GM21360 (cell line): Measurements from ENCODE around the gene ACTR1A.
"Not testable (repeated sequence)": the region's sequence is repeated elsewhere in the genome, so short reads cannot be mapped to it uniquely, and the experiment has no call there.

Experiments used
- ATAC-seq: cut with Tn5 transposase; IDR thresholded peaks from one replicate; pipeline ENCODE4 v1.9.1; 2021; ENCODE audit warnings: mild to moderate bottlenecking, moderate library complexity; ENCODE audit not compliant: unreplicated experiment

Gene ACTR1A

DNA sequence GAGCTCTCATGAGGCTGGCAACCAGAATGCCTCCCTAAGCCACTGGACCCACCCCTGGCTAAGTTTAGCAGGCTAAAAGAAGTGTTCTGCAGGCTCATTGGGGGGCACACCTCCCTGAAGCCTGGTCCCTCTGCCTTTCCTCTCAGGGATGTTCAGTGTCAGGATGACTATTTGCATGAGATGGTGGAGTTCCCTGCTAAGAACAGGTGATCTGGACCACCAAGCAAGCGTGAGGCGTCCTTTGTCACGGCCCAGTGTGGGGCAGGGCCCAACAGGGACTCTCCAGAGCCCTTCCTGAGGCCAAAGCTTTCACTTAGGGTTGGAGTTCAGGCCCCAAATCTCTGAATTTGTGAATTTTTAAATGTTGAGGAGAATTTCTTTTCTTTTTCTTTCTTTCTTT, 13.2 kb upstream of the ACTR1A start:
- ATAC-seq: no peak

DNA sequence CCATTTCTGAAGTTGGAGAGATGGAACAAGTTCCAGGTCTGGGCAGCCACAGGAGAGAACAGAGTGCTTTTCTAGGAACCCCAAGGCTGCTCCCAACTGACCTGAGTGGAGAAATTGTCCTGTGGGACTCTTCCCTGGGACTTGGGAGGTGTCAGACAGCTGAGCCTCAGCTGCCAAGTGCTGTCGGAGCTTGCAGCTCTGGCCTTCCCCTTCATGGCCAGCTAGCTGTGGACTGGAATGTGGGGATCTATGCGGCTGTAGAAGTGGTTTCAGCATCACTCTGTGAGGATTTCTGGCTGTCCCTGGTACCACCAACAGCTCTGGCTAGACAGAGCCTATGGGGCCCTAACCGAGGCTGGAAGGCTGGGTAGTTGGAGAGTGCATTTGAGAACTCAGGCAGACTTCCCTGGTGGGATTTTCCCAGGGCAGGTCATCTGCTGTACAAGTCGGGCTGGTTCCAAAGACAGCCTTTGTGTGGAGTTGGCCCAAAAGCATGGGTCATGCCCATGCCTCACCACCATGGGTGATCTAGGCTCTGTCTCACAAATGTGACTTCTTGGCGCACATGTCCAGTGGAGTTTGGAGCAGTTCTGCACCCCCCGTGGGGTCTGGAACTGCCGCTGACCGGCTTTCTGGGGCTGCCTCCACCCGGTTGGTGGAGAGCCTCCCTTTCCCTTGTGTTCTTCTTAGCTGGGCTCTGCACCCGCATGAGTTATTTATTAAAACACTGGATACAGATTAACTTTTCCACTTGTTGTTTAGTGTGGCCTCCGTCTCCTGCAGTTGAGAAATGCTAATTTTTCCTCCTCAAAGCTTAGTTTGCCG, 12.2 kb upstream of the ACTR1A start:
- ATAC-seq: no peak

DNA sequence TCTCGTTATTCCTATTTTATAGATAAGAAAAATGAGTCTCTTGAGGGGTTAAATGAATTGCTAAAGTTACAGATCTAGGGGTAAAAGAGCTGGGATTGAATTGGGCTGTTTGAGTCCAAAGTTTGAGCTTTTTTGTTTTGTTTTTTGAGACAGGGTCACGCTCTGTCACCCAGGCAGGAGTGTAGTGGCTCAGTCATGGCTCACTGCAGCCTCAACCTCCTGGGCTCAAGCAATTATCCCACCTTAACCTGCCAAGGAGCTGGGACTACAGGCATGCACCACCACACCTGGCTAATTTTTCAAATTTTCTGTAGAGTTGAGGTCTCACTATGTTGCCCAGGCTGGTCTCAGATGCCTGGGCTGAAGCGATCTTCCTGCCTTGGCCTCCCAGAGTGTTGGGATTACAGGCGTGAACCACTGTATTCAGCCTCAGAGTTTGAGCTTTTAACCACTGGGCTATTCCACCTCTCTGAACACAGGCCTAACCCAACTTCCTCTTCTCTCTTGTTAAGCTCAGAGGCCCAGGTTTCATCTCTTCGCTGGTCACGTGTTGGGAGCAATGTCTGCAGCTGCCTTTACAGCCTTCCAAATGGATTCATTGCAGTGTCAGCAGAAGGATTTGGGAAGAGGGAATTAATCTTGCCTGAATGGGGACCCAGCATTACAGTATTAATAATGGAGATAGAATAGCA, 9.2 kb upstream of the ACTR1A start:
- ATAC-seq: peak; percentile 71

DNA sequence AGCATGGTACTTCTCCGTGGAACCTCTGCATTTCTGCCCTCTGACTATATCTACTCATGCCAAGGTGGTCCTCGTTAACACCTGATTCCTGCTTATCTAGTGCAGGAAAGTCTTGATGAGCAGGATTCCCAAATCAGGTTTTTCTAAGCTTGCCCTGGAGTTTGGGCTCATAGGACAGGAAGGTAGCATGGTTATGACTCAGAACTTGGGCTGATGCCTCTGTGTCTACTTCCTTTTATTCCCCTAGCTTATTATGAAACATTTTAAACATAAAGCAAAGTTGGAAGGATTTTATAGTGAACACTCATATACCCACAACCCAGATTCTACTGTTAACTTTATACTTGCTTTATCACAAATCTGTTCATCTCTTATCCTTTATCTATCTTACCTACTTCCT, 6.9 kb upstream of the ACTR1A start:
- no peak for ATAC-seq

DNA sequence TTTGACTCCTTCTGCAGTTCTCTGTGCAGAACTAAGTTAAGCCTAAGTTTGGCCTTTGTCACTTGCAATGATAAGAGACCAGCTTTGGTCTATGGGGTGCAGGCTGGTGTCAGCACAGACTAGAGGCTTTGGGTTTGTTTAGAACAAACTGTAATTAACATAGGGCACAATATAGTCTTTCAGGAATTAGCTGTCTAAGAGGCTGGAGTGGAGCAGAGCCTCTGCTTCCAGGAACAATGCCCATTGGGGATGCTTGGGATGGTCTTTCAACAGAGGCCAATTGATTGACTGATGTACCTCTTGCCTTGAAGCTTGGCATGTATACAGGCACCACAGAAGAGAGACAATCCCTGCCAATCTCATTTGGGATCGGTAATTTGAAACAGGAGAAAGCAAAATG, 6.0 kb upstream of the ACTR1A start:
- ATAC-seq: no peak

DNA sequence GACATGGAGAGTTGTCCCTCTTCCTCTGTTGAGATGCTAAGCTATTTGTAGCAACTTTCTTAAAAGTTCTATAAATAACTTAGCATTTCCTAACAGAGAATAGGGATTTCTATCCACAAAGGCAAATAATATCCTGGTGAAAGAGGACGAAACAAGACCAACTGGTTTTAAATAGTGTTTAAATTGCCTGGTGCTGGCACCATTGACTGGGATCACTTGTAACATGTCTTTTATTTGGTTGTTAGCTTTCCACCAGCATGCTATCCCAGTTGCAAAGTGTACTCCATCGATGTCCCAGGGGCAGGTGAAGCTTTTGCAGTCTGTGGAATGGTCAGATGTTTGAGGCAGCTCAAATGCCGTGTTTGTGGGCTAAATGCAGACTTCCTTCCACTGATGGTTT, 5.0 kb upstream of the ACTR1A start:
- ATAC-seq: no peak

DNA sequence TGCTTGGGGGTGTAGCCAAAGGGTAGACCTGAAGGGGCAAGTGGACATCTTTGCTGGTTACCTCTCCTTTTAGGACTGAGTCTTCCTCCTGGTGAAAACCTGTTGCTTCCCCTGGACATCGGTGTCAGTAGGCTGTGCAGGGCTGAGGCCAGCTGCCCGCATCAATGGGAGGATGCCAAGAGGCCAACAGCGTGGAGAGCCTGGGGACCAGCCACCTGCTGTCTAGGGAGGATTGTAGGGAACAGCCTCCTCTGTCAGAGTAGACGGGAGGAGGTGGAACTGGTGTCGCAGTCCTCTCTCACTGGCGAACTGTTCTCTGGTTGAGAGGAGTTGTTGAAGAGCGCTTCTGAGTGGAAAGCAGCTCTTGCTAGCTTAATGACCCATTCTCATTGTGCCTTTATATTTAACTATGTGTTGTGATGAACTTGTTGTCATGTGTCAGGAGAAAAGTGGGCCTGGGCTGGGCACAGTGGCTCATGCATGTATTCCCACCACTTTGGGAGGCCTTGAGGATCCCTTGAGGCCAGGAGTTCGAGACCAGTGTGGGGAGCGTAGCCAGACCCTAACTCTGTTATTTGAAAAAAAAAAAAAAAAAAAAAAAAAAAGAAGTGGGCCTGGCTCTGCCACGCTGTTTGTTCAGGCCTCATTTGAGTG, 3.1 kb upstream of the ACTR1A start:
- no peak for ATAC-seq

DNA sequence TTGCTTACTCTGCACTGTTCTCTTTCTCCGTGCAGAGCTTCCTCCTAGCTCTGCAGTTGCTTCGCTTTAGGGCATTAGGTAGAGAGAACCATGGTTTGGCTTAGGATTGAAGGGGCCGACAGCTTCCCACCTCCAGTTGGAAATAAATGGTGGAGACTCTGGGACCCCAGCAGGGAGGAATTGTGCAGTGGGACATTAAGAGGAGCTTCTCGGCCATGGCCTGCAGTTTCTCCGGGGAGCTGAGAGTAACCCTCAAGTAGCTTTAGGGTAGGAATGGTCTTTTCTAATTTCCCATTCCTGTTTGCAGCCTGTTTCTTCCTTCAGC, 2.4 kb upstream of the ACTR1A start:
- no peak for ATAC-seq

DNA sequence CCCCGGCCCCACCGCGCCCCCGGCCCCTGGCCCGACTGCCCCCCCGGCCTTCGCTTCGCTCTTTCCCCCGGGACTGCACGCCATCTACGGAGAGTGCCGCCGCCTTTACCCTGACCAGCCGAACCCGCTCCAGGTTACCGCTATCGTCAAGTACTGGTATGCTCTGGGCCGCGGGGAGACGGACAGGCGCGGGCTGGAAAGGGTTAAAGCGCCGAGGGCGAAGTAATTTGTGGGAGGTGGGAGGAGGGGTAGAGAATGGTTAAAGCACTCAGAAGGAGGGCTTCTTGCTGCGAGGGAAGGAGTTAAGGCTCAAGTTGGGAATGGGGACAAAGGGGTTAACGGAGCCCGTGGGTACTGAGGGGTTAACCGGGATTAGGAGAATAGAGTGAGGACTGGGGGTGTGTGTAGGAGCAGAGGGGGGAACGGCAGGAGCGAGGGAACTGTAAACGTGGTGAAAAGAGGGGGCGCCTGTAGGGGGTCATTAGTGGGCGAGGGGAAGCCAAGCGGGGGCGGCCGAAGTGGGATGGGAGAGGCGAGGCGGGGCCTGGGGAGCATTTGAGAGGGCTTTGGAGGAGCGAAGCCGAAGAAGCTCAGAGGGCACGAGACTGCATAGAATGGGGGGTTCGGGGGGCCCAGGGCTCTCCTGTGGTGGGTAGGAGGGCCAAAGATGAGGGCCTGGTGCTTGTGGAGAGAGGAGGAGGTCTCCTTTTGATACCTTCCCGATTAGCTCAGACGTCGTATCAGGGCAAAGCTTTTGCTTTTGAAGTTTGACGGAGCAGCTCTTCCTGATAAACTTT, 1.9 kb upstream of the ACTR1A start:
- no peak for ATAC-seq

DNA sequence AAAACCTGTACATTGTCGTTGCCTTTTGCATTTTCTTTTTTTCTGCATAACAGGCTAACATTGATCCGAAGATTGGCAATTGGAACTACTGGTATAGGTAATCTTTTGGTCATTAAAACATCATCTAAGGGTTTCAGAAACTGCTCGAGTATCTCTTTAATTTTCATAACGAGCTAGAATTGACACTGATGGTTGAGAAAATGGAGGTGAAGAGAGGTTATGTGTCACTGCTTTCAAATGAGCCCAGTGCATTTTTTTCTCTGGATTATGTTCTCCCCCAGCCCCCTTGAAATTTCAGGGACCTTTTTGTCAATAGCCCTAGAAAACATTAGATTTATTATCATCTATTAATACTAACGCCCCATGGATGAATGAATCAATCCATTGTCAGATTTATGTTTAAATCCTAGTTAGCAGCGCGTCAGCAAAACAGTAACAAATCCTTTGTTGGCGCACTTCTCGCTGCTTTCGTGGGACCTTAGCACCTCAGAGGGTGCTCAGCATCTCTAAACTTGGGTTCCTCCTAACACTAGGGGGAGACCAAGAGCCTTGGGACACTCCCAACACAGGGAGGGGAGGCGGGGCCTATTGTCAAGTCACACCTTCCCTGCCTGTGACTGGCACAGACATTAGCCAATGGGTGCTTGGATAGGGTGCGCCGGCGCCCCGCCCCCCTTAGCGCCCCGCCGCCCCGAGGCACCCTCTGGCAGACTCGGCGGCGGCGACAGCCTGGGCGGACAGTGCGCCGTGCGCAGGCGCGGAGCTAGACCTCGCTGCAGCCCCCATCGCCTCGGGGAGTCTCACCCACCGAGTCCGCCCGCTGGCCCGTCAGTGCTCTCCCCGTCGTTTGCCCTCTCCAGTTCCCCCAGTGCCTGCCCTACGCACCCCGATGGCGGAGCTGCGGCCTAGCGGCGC, 1.0 kb upstream of the ACTR1A start, which contains the start of gene SUFU:
Gene SUFU, plus strand, starts transcription at position 709 of the 915 bp plus-strand sequence. Its CDS starts 181 bp downstream, at position 890.
- peak; percentile 68 for ATAC-seq

DNA sequence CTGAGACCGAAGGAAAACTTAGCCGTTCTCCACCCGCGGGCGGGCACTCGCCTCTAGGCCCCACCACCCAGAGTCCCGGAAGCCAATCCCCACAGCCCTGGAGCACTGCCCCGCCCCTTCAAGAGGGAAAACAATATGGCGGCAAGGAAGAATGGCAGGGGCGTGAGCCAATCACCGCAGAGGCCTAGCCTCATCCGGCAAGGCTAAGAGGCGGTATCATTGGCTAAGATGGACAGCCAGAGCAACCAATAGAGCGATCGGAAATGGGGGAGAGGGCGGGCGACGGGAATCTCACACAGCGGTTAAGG, 529 bp downstream of the ACTR1A start:
- peak; percentile 68 for ATAC-seq

DNA sequence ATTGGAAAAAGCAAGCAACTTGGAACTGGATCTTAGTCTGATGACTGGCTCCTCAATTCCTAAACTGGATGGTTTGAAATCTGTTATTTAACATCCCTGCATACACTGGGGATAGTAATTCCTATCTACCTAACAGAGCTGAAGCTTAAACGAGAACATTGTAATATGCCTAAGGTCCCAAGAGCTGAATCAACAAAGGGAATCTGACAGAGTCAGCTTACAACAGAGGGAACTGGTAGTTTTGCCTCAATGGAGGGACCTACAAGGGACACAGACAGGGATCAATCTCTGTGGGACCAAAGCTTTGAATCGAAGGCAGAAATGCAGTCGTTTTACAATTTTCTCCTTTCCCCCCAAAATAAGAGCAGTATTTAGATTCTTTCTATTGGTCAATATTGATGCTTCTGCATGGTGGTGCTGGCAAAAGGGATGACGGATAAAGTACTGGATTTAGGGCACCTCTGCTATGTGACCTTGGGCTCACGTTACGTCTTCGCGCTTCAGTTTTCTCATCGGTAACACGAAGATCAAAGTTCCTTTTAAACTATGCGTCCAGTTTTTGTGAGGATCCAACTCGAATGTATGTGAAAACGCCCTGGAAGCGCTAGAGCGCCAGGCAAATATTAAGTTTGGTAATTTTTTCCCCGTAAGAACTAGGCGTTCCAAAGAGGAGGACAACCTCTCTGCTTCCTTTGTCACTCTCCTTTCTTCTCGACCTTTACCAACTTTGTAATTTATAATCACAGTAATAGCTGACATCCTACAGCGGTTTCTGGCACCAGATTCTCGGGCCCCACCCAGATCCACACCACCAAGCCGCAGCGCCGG, 1.1 kb downstream of the ACTR1A start:
- no peak for ATAC-seq

DNA sequence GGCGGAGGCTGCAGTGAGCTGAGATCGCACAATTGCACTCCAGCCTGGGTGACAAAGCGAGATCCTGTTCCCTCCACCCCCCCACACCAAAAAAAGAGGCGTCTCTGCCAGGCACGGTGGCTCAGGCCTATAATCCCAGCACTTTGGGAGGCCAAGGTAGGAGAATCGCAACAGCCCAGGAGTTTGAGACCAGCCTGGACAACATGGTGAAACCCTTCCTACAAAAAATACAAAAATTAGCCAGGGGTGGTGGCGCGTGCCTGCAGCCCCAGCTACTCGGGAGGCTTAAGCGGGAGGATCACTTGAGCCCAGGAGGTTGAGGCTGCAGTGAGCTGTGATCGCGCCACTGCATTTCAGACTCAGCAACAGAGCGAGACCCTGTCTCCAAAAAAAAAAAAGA, 1.8 kb downstream of the ACTR1A start:
- ATAC-seq: not testable (repeated sequence)

DNA sequence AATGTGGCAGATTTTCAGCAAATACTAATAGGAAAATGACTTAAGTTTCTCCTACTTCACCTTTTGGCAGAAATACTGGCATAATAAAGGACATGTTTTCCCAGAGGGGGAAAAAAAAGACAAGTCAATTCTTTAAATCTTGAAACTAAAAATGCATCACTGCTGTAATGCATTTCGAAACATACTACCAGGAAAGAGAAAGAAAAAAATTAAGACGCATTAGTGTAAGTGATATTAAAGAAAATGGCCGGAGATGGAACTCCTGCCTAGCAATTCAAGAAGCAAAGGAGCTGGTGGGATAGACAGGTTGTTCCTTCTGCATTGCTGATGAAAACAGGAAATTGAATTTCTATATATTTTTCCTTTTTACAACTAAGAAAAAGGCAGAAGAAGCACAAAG, 3.2 kb downstream of the ACTR1A start:
- ATAC-seq: no peak

DNA sequence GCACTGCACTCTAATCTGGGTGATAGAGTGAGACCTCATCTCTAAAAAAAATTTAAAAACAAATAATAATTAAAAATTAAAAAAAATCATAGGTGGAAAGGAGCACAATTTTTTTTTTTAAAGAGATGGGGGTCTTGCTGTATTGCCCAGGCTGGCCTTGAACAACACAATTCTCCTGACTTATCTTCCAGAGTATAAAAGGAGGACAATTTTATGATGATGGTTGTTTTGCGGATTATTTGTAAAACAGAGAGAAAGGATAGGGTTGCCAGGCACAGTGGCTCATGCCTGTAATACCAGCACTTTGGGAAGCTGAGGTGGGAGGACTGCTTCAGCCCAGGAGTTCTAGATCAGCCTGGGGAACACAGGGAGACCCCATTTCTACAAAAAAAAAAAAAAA, 5.0 kb downstream of the ACTR1A start:
- ATAC-seq: no peak

DNA sequence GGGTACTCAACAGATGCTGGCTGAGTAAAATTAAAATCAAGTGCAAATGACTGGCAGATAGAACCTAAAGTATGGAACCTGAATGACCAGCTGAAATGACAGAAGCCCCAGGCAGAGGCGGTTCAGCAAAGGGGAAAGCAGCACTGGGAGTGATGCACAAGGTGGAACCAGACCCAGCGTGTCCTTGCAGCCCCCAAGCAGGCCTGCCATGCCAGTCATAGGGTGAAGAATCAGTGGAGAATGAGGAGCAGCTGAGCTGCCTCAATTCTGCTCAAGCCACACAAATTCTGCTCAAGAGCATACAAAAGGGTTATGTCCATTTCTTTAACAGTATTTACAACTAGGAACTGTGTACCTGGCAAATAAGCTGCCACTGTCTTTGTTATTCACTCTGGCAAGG, 8.7 kb downstream of the ACTR1A start:
- ATAC-seq: no peak

DNA sequence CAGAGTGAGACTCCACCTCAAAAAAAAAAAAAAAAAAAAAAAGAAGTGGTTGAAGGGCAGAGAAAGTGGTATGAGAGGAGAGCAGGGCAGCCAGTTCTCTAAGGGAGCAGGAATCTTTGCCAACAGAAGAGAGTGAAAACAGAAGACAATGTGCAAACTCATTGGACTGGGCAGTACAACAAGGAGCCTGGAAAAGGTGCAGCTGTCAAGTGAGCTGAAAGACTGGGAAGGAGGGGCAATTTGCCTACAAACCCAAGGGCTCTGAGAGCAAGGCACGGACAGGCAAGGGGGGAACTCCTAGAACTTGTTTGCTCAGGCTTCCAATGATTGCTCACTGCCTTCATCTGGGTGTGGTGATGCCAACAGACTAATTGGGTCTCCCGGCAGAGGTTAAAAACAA, 9.5 kb downstream of the ACTR1A start:
- ATAC-seq: no peak

DNA sequence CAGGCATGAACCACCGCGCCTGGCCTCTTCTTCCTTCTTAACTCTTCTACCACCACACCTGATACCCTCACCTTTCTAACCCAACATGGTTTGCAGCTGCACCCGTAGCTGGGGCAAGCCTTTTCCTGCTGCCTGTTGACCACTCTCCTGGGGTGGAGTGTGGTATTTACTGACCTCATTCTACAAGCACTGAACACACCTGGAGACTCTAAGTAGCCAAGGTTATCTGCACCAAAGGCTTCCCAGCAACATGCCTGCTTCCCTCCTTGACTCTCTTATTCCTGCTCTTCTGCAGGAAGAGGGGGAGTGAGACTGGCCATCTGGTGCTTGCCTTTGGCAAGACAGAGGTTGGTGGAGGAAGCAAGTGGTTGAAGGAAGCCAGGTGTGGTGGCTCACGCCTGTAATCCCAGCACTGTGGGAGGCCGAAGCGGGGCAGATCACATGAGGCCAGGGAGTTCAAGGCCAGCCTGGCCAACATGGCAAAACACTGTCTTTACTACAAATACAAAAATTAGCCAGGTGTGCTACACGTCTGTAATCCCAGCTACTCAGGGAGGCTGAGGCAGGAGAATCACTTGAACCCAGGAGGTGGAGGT, 10.1 kb downstream of the ACTR1A start:
- ATAC-seq: no peak

DNA sequence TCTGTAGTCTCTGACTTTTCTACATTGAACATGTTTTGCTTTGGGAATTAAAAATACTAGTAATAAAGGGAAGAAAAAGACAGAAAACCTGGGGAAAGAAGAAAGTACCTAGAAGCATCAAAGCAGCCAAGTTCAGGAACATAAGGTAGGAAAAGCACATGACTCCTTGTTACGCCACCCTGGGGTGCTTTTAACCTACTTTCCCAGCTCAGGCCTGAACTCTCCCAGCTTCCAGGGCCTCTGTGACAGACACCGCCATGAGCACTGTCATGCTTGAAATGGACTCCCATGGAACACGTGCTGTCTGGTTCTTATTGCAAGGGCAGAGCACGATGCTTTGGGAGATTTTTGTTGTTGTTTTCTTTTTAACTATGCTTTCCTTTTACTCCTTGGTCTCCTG, 11.4 kb downstream of the ACTR1A start:
- ATAC-seq: no peak
